NK-92 (cell line): ENCODE results near the gene AIFM2.
"Not testable (repeated sequence)": the region's sequence is repeated elsewhere in the genome, so short reads cannot be mapped to it uniquely, and the experiment has no call there.

Experiments used
- DNase-seq: peaks from one replicate; lab custom pipeline; 2025; ENCODE audit not compliant: unreplicated experiment; lab: John Stamatoyannopoulos, UW

AIFM2 gene

GRCh38 chr10:70123817-70124216, 8.8 kb downstream of the AIFM2 start:
- DNase-seq: no peak

DNA sequence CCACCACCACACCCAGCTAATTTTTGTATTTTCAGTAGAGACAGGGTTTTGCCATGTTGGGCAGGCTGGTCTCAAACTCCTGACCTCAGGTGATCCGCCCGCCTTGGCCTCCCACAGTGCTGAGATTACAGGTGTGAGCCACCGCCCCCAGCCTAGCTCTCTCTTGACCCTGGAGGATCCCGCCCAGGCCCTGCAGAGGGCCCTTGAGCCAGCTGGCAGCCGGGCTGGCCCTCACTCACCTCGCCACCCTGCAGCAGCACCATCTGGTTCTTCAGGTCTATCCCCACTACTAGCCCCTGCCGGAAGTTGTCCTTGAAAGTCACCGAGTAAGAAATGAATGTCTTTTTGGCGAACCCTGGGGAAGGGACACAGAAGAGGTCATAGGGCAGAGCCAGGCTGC, 9.5 kb downstream of the AIFM2 start:
- DNase-seq: not testable (repeated sequence)

- DNase-seq: no peak
These were observed 9.9 kb downstream of the AIFM2 start for GRCh38 chr10:70122742-70123141.

DNA sequence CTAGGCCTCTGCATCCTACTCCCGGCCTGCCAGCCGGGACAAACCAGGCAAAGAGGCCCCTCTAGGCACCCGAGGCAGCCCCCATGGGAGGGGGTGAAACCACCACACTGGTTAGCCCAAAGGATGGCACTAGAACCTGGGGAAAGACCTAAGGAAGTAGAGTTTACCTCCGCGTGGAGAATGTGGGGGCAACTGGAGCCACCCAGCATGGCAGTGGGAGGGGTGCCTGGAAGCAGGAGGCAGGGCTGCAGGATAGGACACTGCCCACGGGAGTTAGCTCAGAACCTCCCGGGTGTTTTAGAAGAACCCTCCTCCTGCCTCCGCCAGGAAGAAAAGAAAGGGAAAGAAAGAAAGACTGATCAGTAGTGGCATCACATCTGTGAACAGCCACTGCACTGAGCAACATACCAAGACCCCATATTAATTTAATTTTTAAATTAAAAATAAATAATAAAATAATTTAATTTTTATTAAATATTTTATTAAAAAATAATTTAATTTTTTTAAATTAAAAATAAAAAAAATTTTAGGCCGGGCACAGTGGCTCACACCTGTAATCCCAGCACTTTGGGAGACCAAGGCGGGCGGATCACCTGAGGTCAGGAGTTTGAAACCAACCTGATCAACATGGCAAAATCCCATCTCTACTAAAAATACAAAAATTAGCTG, 11.2 kb downstream of the AIFM2 start:
- no peak for DNase-seq

DNA sequence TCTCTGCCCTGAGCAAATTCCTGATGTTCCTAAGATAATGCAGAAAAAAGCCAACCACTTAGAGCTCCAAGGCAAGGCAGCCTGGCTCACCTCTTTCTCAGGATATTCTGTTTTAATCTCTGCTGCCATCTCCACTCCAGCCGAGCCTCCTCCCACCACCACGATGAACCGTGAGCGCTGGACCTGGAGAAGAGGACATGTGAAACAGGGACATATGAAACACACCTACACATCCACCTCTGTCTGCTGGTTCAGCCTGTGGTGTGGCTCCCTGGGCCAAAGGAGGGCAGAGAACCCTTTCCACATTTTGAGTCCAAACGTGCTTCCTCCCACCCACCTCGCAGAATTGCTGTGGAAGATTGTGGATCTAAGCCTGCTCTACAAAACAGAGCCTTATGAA, 12.2 kb downstream of the AIFM2 start:
- DNase-seq: no peak

DNA sequence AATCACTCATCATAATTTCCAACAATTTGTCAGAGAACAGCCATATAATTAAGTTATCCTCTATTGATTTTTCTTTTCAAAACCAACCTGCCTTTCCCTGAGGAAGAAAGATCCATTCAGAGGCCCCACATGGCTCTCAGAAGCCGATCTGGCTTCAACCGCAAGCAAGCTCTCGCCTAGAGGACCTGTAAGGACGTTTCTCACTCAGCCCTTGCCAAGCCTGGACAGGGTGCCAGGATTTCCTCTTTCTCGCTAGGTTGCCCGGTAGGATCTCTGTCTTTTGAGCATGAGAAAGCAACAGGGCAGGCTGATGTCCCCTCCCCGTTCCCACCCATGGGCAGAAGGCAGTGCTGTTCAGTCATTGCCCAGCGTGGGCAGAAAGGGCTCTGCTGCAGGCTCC, 13.0 kb downstream of the AIFM2 start:
- no peak for DNase-seq

GRCh38 chr10:70119197-70119596, 13.4 kb downstream of the AIFM2 start:
- no peak for DNase-seq

GRCh38 chr10:70118196-70118595, 14.4 kb downstream of the AIFM2 start:
- DNase-seq: no peak

DNA sequence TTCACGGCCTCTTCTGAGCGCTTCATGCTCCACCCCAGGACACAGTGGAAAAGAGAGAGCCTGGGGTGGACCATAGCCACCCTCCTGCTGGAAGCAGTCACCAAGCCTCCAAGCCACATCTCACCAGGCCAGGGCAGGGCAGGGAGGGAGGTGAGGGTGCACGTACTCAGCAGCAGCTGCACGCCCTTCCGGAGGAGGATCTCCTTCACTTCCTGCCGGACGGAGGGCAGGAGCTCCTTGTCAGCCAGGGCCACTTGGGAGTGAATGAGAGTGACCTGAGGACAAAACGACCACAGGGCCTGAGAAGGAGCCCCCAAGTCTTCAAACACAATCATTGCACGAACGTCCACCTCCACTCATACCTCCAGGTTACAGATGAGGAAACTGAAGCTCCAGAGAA, 15.0 kb downstream of the AIFM2 start:
- DNase-seq: no peak

GRCh38 chr10:70115948-70116682, 16.5 kb downstream of the AIFM2 start:
- DNase-seq: no peak

GRCh38 chr10:70114902-70115301, 17.7 kb downstream of the AIFM2 start:
- DNase-seq: no peak

- DNase-seq: no peak
These were observed 20.6 kb downstream of the AIFM2 start for GRCh38 chr10:70112071-70112470.

DNA sequence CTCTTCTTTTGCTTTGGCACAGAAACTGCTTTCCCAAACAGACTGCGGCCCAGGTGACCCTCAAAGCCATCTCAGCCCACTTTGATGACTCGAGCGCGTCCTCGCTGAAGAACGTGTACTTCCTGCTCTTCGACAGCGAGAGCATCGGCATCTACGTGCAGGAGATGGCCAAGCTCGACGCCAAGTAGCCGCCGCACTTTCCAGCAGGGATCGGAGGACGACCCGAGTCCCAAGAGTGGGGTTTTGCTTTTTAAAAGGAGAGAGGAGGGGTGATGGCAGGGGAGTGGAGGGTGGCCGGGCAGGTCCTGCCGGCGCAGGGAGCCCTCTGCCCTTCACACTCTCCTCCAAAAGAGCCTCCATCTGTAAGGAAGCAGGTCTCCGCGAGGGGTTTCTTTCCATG, 21.1 kb downstream of the AIFM2 start:
- DNase-seq: no peak

- no peak for DNase-seq
These were observed 23.4 kb downstream of the AIFM2 start for GRCh38 chr10:70109064-70109729.

DNA sequence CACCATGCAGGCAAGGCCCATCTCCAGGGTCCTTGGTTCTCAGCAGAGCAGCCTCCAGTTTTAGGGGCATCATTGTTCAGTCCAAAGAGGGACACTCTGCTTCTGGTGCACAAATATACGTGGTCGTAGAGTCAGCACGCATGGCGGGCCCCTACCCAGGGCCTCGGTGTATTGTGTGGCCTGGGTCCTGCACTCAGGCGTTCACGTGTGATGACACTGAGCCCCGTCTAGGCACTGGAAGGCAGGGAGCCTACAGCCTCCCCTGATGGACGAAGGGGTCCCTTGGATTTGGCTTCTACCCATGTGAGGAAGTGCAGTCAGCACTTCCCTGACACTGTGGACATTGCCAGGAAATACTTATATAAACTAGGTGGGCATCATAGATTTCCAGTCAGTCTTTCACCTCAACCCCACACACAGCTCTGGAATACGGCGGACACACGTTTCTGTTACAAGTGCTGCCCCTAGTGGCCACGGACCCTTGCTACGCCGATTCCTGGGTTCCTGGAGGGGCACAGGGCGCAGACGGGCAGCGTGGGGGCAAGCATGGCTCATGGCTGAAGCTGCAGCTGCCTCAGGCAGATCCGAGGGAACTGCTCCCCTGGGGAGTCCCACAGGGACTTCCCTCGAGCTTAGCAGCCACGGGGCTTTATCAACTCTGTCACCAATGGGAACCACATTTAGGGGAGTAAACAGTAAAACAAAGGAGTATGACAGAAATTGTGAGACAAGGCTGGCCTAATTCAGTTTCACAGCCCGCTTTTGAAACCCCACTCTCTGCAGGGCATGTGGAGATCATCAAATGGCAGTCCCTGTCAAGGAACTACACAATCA, 25.4 kb downstream of the AIFM2 start:
- DNase-seq: no peak

GRCh38 chr10:70101668-70102067, 31.0 kb downstream of the AIFM2 start:
- DNase-seq: no peak

- not testable (repeated sequence) for DNase-seq
These were observed 31.5 kb downstream of the AIFM2 start for GRCh38 chr10:70101068-70101562.

GRCh38 chr10:70098271-70098670, 34.4 kb downstream of the AIFM2 start:
- DNase-seq: no peak

- DNase-seq: no peak
These were observed 35.2 kb downstream of the AIFM2 start for GRCh38 chr10:70097459-70097858.

DNA sequence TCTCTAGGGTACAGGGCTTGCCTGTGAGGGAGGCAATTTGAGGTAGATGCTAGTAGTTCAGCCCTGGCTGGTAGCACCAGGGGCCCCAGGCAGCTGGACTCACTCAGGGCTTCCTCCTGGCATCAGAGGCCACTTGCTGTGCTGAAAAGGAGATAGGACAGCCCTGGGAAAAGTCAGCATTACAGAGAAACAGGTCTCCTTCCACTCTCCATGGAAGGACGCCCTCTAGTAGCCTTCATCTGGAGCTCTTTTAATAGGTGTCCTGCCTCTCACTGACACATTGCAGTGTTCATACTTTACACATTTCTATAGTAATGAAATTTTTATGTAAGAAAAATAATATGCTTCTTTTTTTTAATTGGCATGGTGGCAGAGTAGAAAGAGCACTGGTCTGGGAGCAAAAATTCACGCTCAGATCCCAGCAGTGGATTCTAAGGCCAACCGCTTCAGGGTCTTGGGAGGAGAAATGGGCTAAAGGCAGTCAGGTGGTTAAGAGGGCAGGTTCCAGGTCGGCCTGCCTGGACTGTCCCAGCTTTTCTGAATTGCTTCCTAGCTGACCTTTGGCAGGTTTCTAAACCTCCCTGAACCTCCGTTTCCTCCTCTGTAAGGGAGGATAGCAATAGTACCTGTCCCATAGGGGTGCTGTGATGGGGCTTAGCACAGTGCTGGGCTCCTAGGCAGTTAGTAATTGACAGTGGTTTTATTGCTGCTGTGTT, 35.8 kb downstream of the AIFM2 start:
- no peak for DNase-seq
